Astrocyte (in vitro differentiated cells and primary cell): Measurements from ENCODE around the gene LPGAT1. TPM values are rescaled to one million over a fixed set of nuclear protein-coding genes. Genes with fewer than 3 reads are reported as not detected.
"Not testable (repeated sequence)": the region's sequence is repeated elsewhere in the genome, so short reads cannot be mapped to it uniquely, and the experiment has no call there.

Experiments used
- DNase-seq: peaks from one replicate; pipeline ENCODE4 v3.0.0-alpha.2; 2010; ENCODE audit warnings: low read depth
- FAIRE-seq: peaks from 2 replicates; lab custom pipeline; 2011; peaks lifted over from hg19 to GRCh38; lab: Jason Lieb, UNC
- H2AFZ ChIP-seq: 2 replicates; pipeline ENCODE4 v1.6.0; 2012; ENCODE audit warnings: low read depth, low read length, inconsistent platforms
- H3K27ac ChIP-seq: 2 replicates; pipeline ENCODE4 v1.5.1; 2011; ENCODE audit warnings: low read depth, low read length, inconsistent platforms
- H3K27me3 ChIP-seq: 2 replicates; pipeline ENCODE4 v1.6.0; 2011; ENCODE audit warnings: low read length, inconsistent platforms; ENCODE audit not compliant: insufficient read depth
- H3K36me3 ChIP-seq: 2 replicates; pipeline ENCODE4 v1.5.1; 2011; ENCODE audit warnings: low read length, inconsistent platforms; ENCODE audit not compliant: insufficient read depth
- H3K4me1 ChIP-seq: 2 replicates; pipeline ENCODE4 v1.5.1; 2011; ENCODE audit warnings: low read length, inconsistent platforms; ENCODE audit not compliant: insufficient read depth
- H3K4me2 ChIP-seq: 2 replicates; pipeline ENCODE4 v1.6.0; 2012; ENCODE audit warnings: low read length, inconsistent platforms
- H3K4me3 ChIP-seq: 2 replicates; pipeline ENCODE4 v1.5.1; 2011; ENCODE audit warnings: low read depth, mild to moderate bottlenecking, low read length, inconsistent platforms; ENCODE audit not compliant: insufficient read depth
- H3K79me2 ChIP-seq: 2 replicates; pipeline ENCODE4 v1.6.0; 2012; ENCODE audit warnings: mild to moderate bottlenecking, low read length, inconsistent platforms; ENCODE audit not compliant: insufficient read depth
- H3K9ac ChIP-seq: 2 replicates; pipeline ENCODE4 v1.6.0; 2012; ENCODE audit warnings: mild to moderate bottlenecking, low read length, inconsistent platforms
- H3K9me3 ChIP-seq: 2 replicates; pipeline ENCODE4 v1.5.1; 2012; ENCODE audit warnings: low read depth, mild to moderate bottlenecking, low read length, inconsistent platforms; ENCODE audit not compliant: insufficient read depth
- H4K20me1 ChIP-seq: 2 replicates; pipeline ENCODE4 v1.6.0; 2012; ENCODE audit warnings: low read length, inconsistent platforms; ENCODE audit not compliant: insufficient read depth
- H3K27ac Mint-ChIP-seq: one replicate; pipeline ENCODE4 v1.8.0; 2021; ENCODE audit warnings: mild to moderate bottlenecking, mixed read lengths; ENCODE audit not compliant: unreplicated experiment
- H3K27me3 Mint-ChIP-seq: one replicate; pipeline ENCODE4 v1.8.0; 2021; ENCODE audit warnings: low read depth, mixed read lengths; ENCODE audit not compliant: unreplicated experiment
- H3K36me3 Mint-ChIP-seq: one replicate; pipeline ENCODE4 v1.8.0; 2021; ENCODE audit warnings: low read depth, mixed read lengths; ENCODE audit not compliant: unreplicated experiment
- H3K4me1 Mint-ChIP-seq: one replicate; pipeline ENCODE4 v1.8.0; 2021; ENCODE audit warnings: low read depth, mixed read lengths; ENCODE audit not compliant: unreplicated experiment
- H3K4me3 Mint-ChIP-seq: one replicate; pipeline ENCODE4 v1.8.0; 2021; ENCODE audit warnings: mild to moderate bottlenecking, moderate library complexity, mixed read lengths; ENCODE audit not compliant: unreplicated experiment
- H3K9me3 Mint-ChIP-seq: one replicate; pipeline ENCODE4 v1.8.0; 2021; ENCODE audit warnings: mild to moderate bottlenecking, mixed read lengths; ENCODE audit not compliant: unreplicated experiment
- CTCF ChIP-seq: IDR thresholded peaks from 2 replicates; pipeline ENCODE4 v1.5.1; 2011; ENCODE audit warnings: low read depth, mild to moderate bottlenecking, inconsistent platforms, low read length, moderate library complexity; ENCODE audit not compliant: insufficient read depth
- EZH2 ChIP-seq: IDR thresholded peaks from 2 replicates; pipeline ENCODE4 v1.6.1; 2012; ENCODE audit warnings: mild to moderate bottlenecking, low read length, inconsistent platforms; ENCODE audit not compliant: insufficient read depth
- total RNA-seq: library from RNA; stranded (reverse); gene quantifications from 2 replicates; pipeline ENCODE4 v1.2.1, GENCODE V29; 2021

LPGAT1 gene
- total RNA-seq, 1 donor from 2014 or later: 36.7 TPM

DNA sequence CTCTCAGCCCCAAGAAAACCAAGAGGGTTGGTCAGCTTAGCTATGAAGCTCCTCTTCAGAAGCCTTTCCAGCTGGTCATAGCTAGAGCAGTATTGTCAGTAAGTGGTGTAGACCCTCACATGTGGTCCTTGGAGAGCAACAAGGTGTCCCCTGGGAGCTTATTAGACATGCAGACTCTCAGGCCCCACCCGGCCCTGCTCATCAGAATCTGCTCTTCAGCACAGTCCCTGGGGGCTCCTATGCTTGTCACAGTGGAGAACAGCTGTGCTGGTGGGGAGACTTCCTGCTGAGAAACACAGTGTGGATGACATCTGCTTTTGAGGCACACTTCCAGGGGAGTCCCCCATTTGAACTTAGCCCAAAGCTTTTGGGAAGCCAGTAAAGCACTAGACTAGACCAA, 133.2 kb downstream of the LPGAT1 start:
- H3K27ac ChIP-seq: no peak overlapping the region
- H3K9me3 Mint-ChIP-seq: peaks cover 5% of the 10 kb centered on the region
- peaks cover 6% of the 10 kb centered on the region for H3K27me3 ChIP-seq
- no peaks in the 10 kb centered on the region for H3K79me2 ChIP-seq
- H3K9ac ChIP-seq: no peak overlapping the region
- H3K36me3 ChIP-seq: no peaks in the 10 kb centered on the region
- H3K4me3 ChIP-seq: no peak overlapping the region
- H3K36me3 Mint-ChIP-seq: no peaks in the 10 kb centered on the region
- peaks cover 3% of the 10 kb centered on the region for H3K4me1 ChIP-seq
- no peak overlapping the region for H3K27ac Mint-ChIP-seq
- no peak for DNase-seq
- no peak overlapping the region for H3K4me2 ChIP-seq
- no peak for TF ChIP-seq EZH2
- TF ChIP-seq CTCF: no peak
- no peak overlapping the region for H3K4me3 Mint-ChIP-seq
- no peaks in the 10 kb centered on the region for H4K20me1 ChIP-seq
- no peaks in the 10 kb centered on the region for H3K4me1 Mint-ChIP-seq
- no peak overlapping the region for H2AFZ ChIP-seq
- no peaks in the 10 kb centered on the region for H3K9me3 ChIP-seq
- FAIRE-seq: no peak
- H3K27me3 Mint-ChIP-seq: peaks cover 25% of the 10 kb centered on the region

GRCh38 chr1:211695135-211695816, 135.3 kb downstream of the LPGAT1 start:
- H3K4me1 ChIP-seq: peaks cover 3% of the 10 kb centered on the region
- DNase-seq (no peak), FAIRE-seq (no peak)
- H3K9me3 Mint-ChIP-seq: peaks cover 5% of the 10 kb centered on the region
- H3K9ac ChIP-seq: no peak overlapping the region
- H3K36me3 Mint-ChIP-seq: no peaks in the 10 kb centered on the region
- H3K36me3 ChIP-seq: no peaks in the 10 kb centered on the region
- H3K79me2 ChIP-seq: no peaks in the 10 kb centered on the region
- no peak for TF ChIP-seq EZH2
- no peak for TF ChIP-seq CTCF
- no peaks in the 10 kb centered on the region for H3K27me3 ChIP-seq
- H3K27ac Mint-ChIP-seq: no peak overlapping the region
- peaks cover 16% of the 10 kb centered on the region for H3K27me3 Mint-ChIP-seq
- no peaks in the 10 kb centered on the region for H3K9me3 ChIP-seq
- no peak overlapping the region for H3K4me3 ChIP-seq
- H3K4me2 ChIP-seq: no peak overlapping the region
- no peaks in the 10 kb centered on the region for H3K4me1 Mint-ChIP-seq
- no peak overlapping the region for H3K27ac ChIP-seq
- no peaks in the 10 kb centered on the region for H4K20me1 ChIP-seq
- H2AFZ ChIP-seq: no peak overlapping the region
- H3K4me3 Mint-ChIP-seq: no peak overlapping the region

- not testable (repeated sequence) for H3K9ac ChIP-seq, H3K27ac Mint-ChIP-seq, H3K27ac ChIP-seq, H3K9me3 Mint-ChIP-seq, H3K4me1 ChIP-seq, H3K4me1 Mint-ChIP-seq, H3K79me2 ChIP-seq, DNase-seq, H3K27me3 ChIP-seq, H3K4me3 Mint-ChIP-seq, H4K20me1 ChIP-seq, H3K27me3 Mint-ChIP-seq, H3K36me3 Mint-ChIP-seq, H2AFZ ChIP-seq, FAIRE-seq, H3K4me2 ChIP-seq, H3K9me3 ChIP-seq, H3K4me3 ChIP-seq, H3K36me3 ChIP-seq
Observed at GRCh38 chr1:211693911-211694310, 136.7 kb downstream of the LPGAT1 start.

Other genes with a start within 250 kb of the LPGAT1 start
- 1.4 and 1.6 TPM in 2 replicates for gene NEK2, start 155.1 kb downstream of the LPGAT1 start, total RNA-seq
- gene INTS7, start 204.8 kb upstream of the LPGAT1 start, total RNA-seq: 14.7 and 14.9 TPM in 2 replicates
- 2.6 and 6.3 TPM in 2 replicates for gene DTL, start 205.0 kb upstream of the LPGAT1 start, total RNA-seq